C4-2B (cell line): ENCODE measurements around the gene FITM2.

ENCODE experiments used
- ZFX ChIP-seq: fragments of 450-650 bp; IDR thresholded peaks from 2 replicates; pipeline ENCODE4 v1.6.1; 2017
- TF ChIP-seq, protein P1 (sequence below): fragments of 450-650 bp; conservative IDR thresholded peaks from 2 replicates; pipeline ENCODE4 v1.5.1; 2017; ENCODE audit warnings: mild to moderate bottlenecking

DNA sequence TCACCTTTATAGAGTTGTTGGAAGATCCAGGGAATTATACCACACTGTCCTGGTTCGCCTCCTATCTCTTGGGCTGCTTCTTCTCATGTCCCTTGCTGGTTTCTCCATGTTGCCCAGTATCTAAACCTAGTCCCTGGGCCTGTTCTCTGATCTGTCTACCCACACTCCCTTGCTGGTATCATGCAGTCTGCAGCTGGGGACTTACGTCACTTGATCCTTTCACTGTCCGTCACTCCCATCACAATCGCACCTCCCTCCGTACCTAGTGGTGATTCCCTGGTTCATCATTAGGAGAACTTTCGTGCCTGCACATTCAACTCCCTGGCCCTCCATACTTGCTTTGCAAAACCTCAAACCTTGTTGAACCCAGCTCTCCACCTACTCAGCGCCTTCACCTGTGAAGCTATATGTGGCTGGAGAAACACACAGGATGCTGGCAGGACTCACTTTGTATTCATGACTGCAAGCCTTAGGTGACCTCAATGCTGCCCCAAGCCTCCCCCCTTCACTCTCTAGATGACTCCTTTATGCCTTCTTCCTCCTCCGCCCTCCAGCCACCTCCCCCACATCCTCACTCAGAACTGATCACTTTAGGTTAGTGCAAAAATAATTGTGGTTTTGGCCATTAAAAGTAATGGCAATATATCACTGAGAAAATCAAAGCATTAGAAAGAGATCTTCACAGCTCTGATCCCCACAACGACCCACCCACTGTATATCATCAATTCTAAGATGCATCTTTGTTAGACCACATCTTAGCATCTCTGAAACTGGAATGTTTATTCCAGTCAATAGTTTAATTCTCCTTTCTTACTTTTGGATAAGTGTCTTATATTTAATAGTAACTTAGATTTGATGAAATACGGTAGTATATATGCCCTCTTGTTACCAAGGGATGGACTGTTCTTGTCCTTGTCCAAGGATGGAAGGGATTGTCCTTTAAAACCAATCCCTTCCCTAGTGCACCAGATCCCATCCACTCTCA is 37.5 kb downstream of the FITM2 start:
- TF ChIP-seq, protein P1, sequence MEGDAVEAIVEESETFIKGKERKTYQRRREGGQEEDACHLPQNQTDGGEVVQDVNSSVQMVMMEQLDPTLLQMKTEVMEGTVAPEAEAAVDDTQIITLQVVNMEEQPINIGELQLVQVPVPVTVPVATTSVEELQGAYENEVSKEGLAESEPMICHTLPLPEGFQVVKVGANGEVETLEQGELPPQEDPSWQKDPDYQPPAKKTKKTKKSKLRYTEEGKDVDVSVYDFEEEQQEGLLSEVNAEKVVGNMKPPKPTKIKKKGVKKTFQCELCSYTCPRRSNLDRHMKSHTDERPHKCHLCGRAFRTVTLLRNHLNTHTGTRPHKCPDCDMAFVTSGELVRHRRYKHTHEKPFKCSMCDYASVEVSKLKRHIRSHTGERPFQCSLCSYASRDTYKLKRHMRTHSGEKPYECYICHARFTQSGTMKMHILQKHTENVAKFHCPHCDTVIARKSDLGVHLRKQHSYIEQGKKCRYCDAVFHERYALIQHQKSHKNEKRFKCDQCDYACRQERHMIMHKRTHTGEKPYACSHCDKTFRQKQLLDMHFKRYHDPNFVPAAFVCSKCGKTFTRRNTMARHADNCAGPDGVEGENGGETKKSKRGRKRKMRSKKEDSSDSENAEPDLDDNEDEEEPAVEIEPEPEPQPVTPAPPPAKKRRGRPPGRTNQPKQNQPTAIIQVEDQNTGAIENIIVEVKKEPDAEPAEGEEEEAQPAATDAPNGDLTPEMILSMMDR, result no peak
- TF ChIP-seq ZFX, result no peak
